SU-DHL-6 (cell line): ENCODE results near the gene FGD5.
A peak's percentile ranks its signal among the peaks of the same experiment; 100 is the strongest.

Experiments
- EZH2phosphoT487 ChIP-seq: fragments of 200-600 bp; sonication (generic), shearing (Covaris generic); conservative IDR thresholded peaks from 2 replicates; pipeline ENCODE4 v1.6.1; 2018; ENCODE audit warnings: mild to moderate bottlenecking, antibody characterized with exemption, low read length, moderate library complexity, mixed read lengths
- TF ChIP-seq, protein P1 (sequence below): fragments of 200-600 bp; sonication (generic); IDR thresholded peaks from one replicate; pipeline ENCODE4 v1.5.1; 2017; ENCODE audit warnings: antibody characterized with exemption, mild to moderate bottlenecking, low read length, moderate library complexity; ENCODE audit not compliant: insufficient read depth, poor library complexity, severe bottlenecking

DNA sequence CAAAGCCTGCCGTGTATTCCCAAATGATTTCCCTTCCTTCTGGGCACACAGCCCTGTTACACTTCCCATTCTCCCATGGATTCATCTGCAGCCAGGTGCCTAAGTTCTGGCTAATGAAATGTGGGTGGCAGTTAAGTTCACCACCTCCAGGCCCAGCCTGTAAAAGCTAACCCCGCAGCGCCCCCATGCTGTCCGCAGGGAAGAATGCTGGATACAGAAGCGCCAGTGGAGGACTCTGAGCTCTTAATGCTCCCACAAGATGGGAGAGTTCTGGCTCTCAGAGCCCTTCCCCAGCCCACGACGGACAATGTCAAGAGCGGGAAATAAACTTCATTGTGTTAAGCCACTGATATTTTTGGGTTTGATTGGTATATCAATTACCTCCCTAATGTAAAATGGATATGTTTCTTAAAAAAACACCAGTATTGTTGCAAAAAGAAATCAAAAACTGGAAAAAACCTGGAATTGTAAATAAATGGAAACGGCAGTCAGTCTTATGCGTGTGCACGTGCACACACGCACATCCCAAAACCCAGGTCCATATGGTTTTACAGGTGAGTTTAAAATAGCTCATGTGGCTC is 37.7 kb upstream of the FGD5 start:
- TF ChIP-seq, protein P1, sequence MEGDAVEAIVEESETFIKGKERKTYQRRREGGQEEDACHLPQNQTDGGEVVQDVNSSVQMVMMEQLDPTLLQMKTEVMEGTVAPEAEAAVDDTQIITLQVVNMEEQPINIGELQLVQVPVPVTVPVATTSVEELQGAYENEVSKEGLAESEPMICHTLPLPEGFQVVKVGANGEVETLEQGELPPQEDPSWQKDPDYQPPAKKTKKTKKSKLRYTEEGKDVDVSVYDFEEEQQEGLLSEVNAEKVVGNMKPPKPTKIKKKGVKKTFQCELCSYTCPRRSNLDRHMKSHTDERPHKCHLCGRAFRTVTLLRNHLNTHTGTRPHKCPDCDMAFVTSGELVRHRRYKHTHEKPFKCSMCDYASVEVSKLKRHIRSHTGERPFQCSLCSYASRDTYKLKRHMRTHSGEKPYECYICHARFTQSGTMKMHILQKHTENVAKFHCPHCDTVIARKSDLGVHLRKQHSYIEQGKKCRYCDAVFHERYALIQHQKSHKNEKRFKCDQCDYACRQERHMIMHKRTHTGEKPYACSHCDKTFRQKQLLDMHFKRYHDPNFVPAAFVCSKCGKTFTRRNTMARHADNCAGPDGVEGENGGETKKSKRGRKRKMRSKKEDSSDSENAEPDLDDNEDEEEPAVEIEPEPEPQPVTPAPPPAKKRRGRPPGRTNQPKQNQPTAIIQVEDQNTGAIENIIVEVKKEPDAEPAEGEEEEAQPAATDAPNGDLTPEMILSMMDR = peak; percentile 71
- no peak for TF ChIP-seq EZH2phosphoT487
